Measurements from ENCODE around the gene KIAA1671.

DNA sequence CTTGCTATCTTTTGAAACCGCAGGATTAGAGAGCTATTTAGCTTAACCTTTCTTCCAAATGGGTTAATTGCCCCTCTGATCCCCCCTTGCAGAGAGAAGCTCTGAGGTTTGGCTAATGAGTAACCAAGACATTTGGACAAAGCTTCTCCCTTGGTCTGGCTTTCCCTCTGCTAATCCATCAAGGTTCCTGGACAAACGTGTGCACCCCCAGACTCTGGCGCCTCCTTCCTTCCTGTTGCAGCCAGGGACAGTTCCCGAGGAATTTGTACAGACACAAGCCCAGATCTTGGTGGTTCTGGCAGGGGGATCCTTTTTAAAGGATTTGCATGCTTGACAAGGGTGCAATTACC is 1.6 kb downstream of the KIAA1671 start:
- TF ChIP-seq NFE2L2 (IDR thresholded peaks at IDR 0.05; ENCODE audit: low read depth, low read length) (no peak), POLR2A (IDR thresholded peaks at IDR 0.05; ENCODE audit: low read depth, low read length) (no peak), RFX5 (IDR thresholded peaks at IDR 0.05; ENCODE audit: low read depth, low read length) (no peak)
- TF ChIP-seq, protein P1, sequence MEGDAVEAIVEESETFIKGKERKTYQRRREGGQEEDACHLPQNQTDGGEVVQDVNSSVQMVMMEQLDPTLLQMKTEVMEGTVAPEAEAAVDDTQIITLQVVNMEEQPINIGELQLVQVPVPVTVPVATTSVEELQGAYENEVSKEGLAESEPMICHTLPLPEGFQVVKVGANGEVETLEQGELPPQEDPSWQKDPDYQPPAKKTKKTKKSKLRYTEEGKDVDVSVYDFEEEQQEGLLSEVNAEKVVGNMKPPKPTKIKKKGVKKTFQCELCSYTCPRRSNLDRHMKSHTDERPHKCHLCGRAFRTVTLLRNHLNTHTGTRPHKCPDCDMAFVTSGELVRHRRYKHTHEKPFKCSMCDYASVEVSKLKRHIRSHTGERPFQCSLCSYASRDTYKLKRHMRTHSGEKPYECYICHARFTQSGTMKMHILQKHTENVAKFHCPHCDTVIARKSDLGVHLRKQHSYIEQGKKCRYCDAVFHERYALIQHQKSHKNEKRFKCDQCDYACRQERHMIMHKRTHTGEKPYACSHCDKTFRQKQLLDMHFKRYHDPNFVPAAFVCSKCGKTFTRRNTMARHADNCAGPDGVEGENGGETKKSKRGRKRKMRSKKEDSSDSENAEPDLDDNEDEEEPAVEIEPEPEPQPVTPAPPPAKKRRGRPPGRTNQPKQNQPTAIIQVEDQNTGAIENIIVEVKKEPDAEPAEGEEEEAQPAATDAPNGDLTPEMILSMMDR (conservative IDR thresholded peaks at IDR 0.05; ENCODE audit: low read depth, low read length) = no peak
